Peyer's patch (tissue), 4 donors: ENCODE data around the gene NIP7.

Source experiments
- POLR2A ChIP-seq, 2 donors: fragments of 450-650 bp; IDR thresholded peaks; one replicate each; pipeline ENCODE4 v1.5.1; 2017; ENCODE audit warnings: antibody characterized with exemption in 2 of 2, mild to moderate bottlenecking in 2 of 2, moderate library complexity in 2 of 2
- TF ChIP-seq, protein P1 (sequence below), 6 experiments: fragments of 450-650 bp in 4 of 6; fragments of 200-600 bp in 2 of 6; sonication (generic) in 1 of 6; IDR thresholded peaks; one replicate each; pipeline ENCODE4 v1.5.1; 2017 to 2019; ENCODE audit warnings: antibody characterized with exemption in 6 of 6, mild to moderate bottlenecking in 3 of 6, moderate library complexity in 1 of 6

DNA sequence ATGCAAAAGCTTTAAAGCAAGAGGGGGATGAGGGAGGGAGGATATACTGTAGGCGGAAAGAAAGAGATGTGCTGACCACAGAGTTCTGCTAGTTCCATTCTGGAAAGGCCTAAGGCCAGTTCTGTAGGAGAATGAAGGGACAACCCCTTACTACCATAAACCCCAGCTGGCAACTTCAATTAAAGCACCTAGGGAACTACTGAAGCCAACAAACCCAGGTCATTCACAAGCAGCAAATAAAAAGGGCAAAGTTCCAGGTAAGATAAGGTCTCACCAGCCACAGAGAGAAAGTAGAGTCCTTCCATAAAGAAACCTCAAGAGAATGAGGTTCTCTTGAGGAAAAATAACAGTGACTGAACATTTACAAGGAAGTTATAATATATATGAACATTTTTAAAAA, 33.4 kb downstream of the NIP7 start:
- TF ChIP-seq, protein P1, sequence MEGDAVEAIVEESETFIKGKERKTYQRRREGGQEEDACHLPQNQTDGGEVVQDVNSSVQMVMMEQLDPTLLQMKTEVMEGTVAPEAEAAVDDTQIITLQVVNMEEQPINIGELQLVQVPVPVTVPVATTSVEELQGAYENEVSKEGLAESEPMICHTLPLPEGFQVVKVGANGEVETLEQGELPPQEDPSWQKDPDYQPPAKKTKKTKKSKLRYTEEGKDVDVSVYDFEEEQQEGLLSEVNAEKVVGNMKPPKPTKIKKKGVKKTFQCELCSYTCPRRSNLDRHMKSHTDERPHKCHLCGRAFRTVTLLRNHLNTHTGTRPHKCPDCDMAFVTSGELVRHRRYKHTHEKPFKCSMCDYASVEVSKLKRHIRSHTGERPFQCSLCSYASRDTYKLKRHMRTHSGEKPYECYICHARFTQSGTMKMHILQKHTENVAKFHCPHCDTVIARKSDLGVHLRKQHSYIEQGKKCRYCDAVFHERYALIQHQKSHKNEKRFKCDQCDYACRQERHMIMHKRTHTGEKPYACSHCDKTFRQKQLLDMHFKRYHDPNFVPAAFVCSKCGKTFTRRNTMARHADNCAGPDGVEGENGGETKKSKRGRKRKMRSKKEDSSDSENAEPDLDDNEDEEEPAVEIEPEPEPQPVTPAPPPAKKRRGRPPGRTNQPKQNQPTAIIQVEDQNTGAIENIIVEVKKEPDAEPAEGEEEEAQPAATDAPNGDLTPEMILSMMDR (IDR thresholded peaks at IDR 0.05): no peak
- no peak for TF ChIP-seq POLR2A (IDR thresholded peaks at IDR 0.05)
